K562 (cell line): ENCODE measurements around the gene ARF1.

Experiments used
- CTCF ChIP-seq, 3 experiments: IDR thresholded peaks in 2 of 3; conservative IDR thresholded peaks in 1 of 3; 2 replicates each; pipeline ENCODE4 v1.5.1; 2011 to 2012; ENCODE audit warnings: low read length in 3 of 3, mild to moderate bottlenecking in 3 of 3, control low read depth in 2 of 3, improper control_type of control experiment in 1 of 3, inconsistent platforms in 1 of 3, low read depth in 1 of 3, mixed read lengths in 1 of 3, moderate library complexity in 1 of 3; ENCODE audit not compliant: insufficient read depth in 2 of 3
- KDM5B ChIP-seq: fragments of 200-600 bp; sonication (generic); IDR thresholded peaks from 2 replicates; pipeline ENCODE4 v1.6.1; 2012; ENCODE audit warnings: low read depth, mild to moderate bottlenecking, moderate library complexity, low read length, control low read depth, inconsistent platforms; ENCODE audit not compliant: insufficient replicate concordance
- NFATC3 ChIP-seq: fragments of 450-650 bp; IDR thresholded peaks from 2 replicates; pipeline ENCODE4 v1.6.1; 2017; ENCODE audit warnings: mild to moderate bottlenecking
- SRSF9 ChIP-seq: fragments of 200-400 bp; formaldehyde crosslinking; IDR thresholded peaks from 2 replicates; pipeline ENCODE4 v1.6.1; 2017; ENCODE audit warnings: low read depth, low read length, borderline replicate concordance

- TF ChIP-seq SRSF9 (no peak), KDM5B (no peak), NFATC3 (no peak), CTCF (IDR thresholded peaks at IDR 0.05 in 2 of 3, conservative IDR thresholded peaks at IDR 0.05 in 1 of 3; ENCODE audit: insufficient read depth in 2 of 3, low read depth in 1 of 3, low read length in 3 of 3) (no peak)
Observed at GRCh38 chr1:228081144-228081543, 1.4 kb upstream of the ARF1 start.
